Measurements from ENCODE around the gene BRSK1. TPM values are rescaled to one million over a fixed set of nuclear protein-coding genes. Genes with fewer than 3 reads are reported as not detected.
A peak's percentile ranks its signal among the peaks of the same experiment; 100 is the strongest.

BRSK1 gene
- total and polyA plus RNA-seq, 2 experiments from 2014 or later = 0.55 to 1.9 TPM

- Histone ChIP-seq H3K27me3 (replicated peaks; ENCODE audit: insufficient read depth) (no peaks in the 10 kb centered on the region), H3K27ac (peak overlapping the region; percentile 78), H3K9me2 (ENCODE audit: insufficient read depth) (no peaks in the 10 kb centered on the region), H3K9ac (peak overlapping the region; percentile 96), H3K79me2 (ENCODE audit: insufficient read depth) (peaks cover 52% of the 10 kb centered on the region), H3K4me3 (peak overlapping the region; percentile 98), H2AFZ (peak overlapping the region; percentile 74), H4K20me1 (ENCODE audit: insufficient read depth) (peaks cover 6% of the 10 kb centered on the region; the same call in 1 of the 2 replicates), H3K36me3 (ENCODE audit: low read depth) (no peaks in the 10 kb centered on the region; the same call in 1 of the 2 replicates), H3K9me3 (ENCODE audit: low read depth) (no peaks in the 10 kb centered on the region), H3F3A (ENCODE audit: insufficient read depth) (peaks cover 32% of the 10 kb centered on the region), H3K4me2 (ENCODE audit: unreplicated experiment) (peak overlapping the region; percentile 40), H3K4me1 (ENCODE audit: insufficient read depth) (peaks cover 26% of the 10 kb centered on the region)
- TF ChIP-seq EZH2phosphoT487 (IDR thresholded peaks at IDR 0.05; ENCODE audit: insufficient read depth, low read depth) (no peak), EZH2 (IDR thresholded peaks at IDR 0.05; ENCODE audit: insufficient read depth, poor library complexity, severe bottlenecking) (no peak)
- 0 to 9% methylated on average over 4 to 10 of the region's 53 CpGs for WGBS, 2 experiments (ENCODE audit: low coverage in 1 of 2, low lambda C conversion rate in 2 of 2, missing lambda C conversion rate in 2 of 2)
- in situ Hi-C loops (cut with MboI) = no loop called here
- DNase-seq = peak; percentile 52
Measured at GRCh38 chr19:55258476-55258827, 25.3 kb upstream of the BRSK1 start.

- no peaks in the 10 kb centered on the region for H3K27me3 ChIP-seq (replicated peaks; ENCODE audit: insufficient read depth)
- H3F3A ChIP-seq (ENCODE audit: insufficient read depth) = peaks cover 32% of the 10 kb centered on the region
- in situ Hi-C loops (cut with MboI) = no loop called here
- H3K36me3 ChIP-seq (ENCODE audit: low read depth) = no peaks in the 10 kb centered on the region; the same call in 1 of the 2 replicates
- peaks cover 47% of the 10 kb centered on the region for H3K79me2 ChIP-seq (ENCODE audit: insufficient read depth)
- H3K27ac ChIP-seq = peak within 1 kb of the TSS; percentile 93
- H3K4me2 ChIP-seq (ENCODE audit: unreplicated experiment) = peak within 1 kb of the TSS; percentile 97
- no peaks in the 10 kb centered on the region for H3K9me3 ChIP-seq (ENCODE audit: low read depth)
- H4K20me1 ChIP-seq (ENCODE audit: insufficient read depth) = peaks cover 6% of the 10 kb centered on the region; the same call in 1 of the 2 replicates
- peak; percentile 98 for DNase-seq
- no peak for TF ChIP-seq EZH2phosphoT487 (IDR thresholded peaks at IDR 0.05; ENCODE audit: insufficient read depth, low read depth)
- no peak for TF ChIP-seq EZH2 (IDR thresholded peaks at IDR 0.05; ENCODE audit: insufficient read depth, poor library complexity, severe bottlenecking)
- H3K9me2 ChIP-seq (ENCODE audit: insufficient read depth) = no peaks in the 10 kb centered on the region
- WGBS, 2 experiments (ENCODE audit: low coverage in 1 of 2, low lambda C conversion rate in 2 of 2, missing lambda C conversion rate in 2 of 2) = 1% methylated on average over 65 to 76 of the region's 76 CpGs
- peak within 1 kb of the TSS; percentile 98 for H3K4me3 ChIP-seq
- peak within 1 kb of the TSS; percentile 96 for H3K9ac ChIP-seq
- H3K4me1 ChIP-seq (ENCODE audit: insufficient read depth) = peaks cover 26% of the 10 kb centered on the region
- H2AFZ ChIP-seq = peak within 1 kb of the TSS; percentile 93
Measured at GRCh38 chr19:55258828-55259539, 24.8 kb upstream of the BRSK1 start, which contains the start of gene PPP6R1. TSS of gene PPP6R1 (minus strand) at chr19:55259017. CDS start at chr19:55247103, 11,914 bp downstream.

- DNase-seq = no peak
- Histone ChIP-seq H4K20me1 (ENCODE audit: insufficient read depth) (peaks cover 6% of the 10 kb centered on the region; the same call in 1 of the 2 replicates), H2AFZ (peak overlapping the region; percentile 93), H3K27me3 (replicated peaks; ENCODE audit: insufficient read depth) (no peaks in the 10 kb centered on the region), H3F3A (ENCODE audit: insufficient read depth) (peaks cover 32% of the 10 kb centered on the region), H3K9me3 (ENCODE audit: low read depth) (no peaks in the 10 kb centered on the region), H3K9me2 (ENCODE audit: insufficient read depth) (no peaks in the 10 kb centered on the region), H3K27ac (peak overlapping the region; percentile 93), H3K36me3 (ENCODE audit: low read depth) (no peaks in the 10 kb centered on the region; the same call in 1 of the 2 replicates), H3K9ac (peak overlapping the region; percentile 92), H3K79me2 (ENCODE audit: insufficient read depth) (peaks cover 40% of the 10 kb centered on the region), H3K4me1 (ENCODE audit: insufficient read depth) (peaks cover 26% of the 10 kb centered on the region), H3K4me2 (ENCODE audit: unreplicated experiment) (peak overlapping the region; percentile 92), H3K4me3 (peak overlapping the region; percentile 98)
- TF ChIP-seq EZH2phosphoT487 (IDR thresholded peaks at IDR 0.05; ENCODE audit: insufficient read depth, low read depth) = no peak
- no peak for TF ChIP-seq EZH2 (IDR thresholded peaks at IDR 0.05; ENCODE audit: insufficient read depth, poor library complexity, severe bottlenecking)
- WGBS, 2 experiments (ENCODE audit: low coverage in 1 of 2, low lambda C conversion rate in 2 of 2, missing lambda C conversion rate in 2 of 2) = 39 to 42% methylated on average over 27 to 29 of the region's 29 CpGs
- in situ Hi-C loops (cut with MboI) = no loop called here
Measured at GRCh38 chr19:55259540-55260210, 24.1 kb upstream of the BRSK1 start.

- 87 to 90% methylated on average over 13 of the region's 13 CpGs for WGBS, 2 experiments (ENCODE audit: low coverage in 1 of 2, low lambda C conversion rate in 2 of 2, missing lambda C conversion rate in 2 of 2)
- in situ Hi-C loops (cut with MboI) = no loop called here
- no peaks in the 10 kb centered on the region for H3K27me3 ChIP-seq (replicated peaks; ENCODE audit: insufficient read depth)
- TF ChIP-seq EZH2 (IDR thresholded peaks at IDR 0.05; ENCODE audit: insufficient read depth, poor library complexity, severe bottlenecking) = no peak
- TF ChIP-seq EZH2phosphoT487 (IDR thresholded peaks at IDR 0.05; ENCODE audit: insufficient read depth, low read depth) = no peak
- no peak overlapping the region for H3K4me3 ChIP-seq
- peaks cover 27% of the 10 kb centered on the region for H3F3A ChIP-seq (ENCODE audit: insufficient read depth)
- no peak overlapping the region for H2AFZ ChIP-seq
- peaks cover 22% of the 10 kb centered on the region for H3K79me2 ChIP-seq (ENCODE audit: insufficient read depth)
- 0 out of 2 replicates have a peak, but pooled peaks cover under 1% of the 10 kb centered on the region for H4K20me1 ChIP-seq (ENCODE audit: insufficient read depth)
- no peak overlapping the region for H3K9ac ChIP-seq
- peaks cover 13% of the 10 kb centered on the region for H3K4me1 ChIP-seq (ENCODE audit: insufficient read depth)
- H3K4me2 ChIP-seq (ENCODE audit: unreplicated experiment) = no peak overlapping the region
- DNase-seq = no peak
- no peaks in the 10 kb centered on the region; the same call in 1 of the 2 replicates for H3K36me3 ChIP-seq (ENCODE audit: low read depth)
- no peaks in the 10 kb centered on the region for H3K9me2 ChIP-seq (ENCODE audit: insufficient read depth)
- H3K27ac ChIP-seq = no peak overlapping the region
- H3K9me3 ChIP-seq (ENCODE audit: low read depth) = no peaks in the 10 kb centered on the region
Measured at GRCh38 chr19:55261671-55262126, 22.1 kb upstream of the BRSK1 start.
